GM21723 (cell line): ENCODE results near the gene ABCC3.

Source experiments
- ATAC-seq: cut with Tn5 transposase; IDR thresholded peaks from one replicate; pipeline ENCODE4 v1.9.1; 2021; ENCODE audit warnings: mild to moderate bottlenecking, moderate library complexity; ENCODE audit not compliant: unreplicated experiment

The ABCC3 gene

GRCh38 chr17:50634224-50634914 is at the start of gene ABCC3:
TSS of gene ABCC3 (plus strand) at chr17:50634881. CDS start at chr17:50634937, 56 bp downstream.
- ATAC-seq = no peak

DNA sequence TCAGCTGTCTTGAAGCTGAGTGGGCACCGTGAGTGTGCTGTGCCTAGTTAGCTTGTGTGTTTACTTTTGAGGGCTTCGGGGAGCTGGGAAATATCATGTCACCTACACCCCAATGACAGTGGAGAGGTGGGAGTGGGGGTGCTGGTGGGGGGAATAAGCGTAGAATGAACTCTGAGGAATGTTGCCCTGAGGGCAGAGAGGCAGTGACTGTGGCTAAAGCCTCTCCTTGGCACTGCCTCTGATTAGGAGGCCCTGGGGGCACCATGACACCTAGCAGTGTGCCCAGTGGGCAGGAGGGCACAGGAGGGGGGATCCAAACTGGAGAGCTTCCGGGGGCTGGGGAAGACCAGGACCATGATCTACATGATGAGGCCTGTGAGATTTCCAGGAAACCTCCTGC is 49.3 kb upstream of the ABCC3 start:
- no peak for ATAC-seq

DNA sequence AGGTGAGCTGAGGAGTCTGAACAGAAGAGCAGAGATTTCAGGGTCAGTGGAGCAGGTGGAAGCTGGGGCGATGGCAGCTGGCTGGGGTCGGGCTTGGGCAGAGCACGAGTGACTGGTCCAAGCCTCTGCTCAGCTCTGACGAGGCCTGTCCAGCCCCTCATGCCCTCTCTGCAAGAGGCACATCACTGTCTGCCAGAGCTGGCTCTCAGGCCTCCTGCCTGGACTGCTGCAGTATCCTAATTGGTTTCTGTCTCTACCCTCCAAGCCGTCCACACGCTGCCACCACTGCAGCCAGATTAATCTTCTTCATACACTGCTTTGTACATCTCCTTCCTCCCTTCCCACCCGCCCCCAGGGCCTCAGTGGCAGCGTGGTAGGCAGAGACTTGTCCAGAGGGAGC is 48.8 kb upstream of the ABCC3 start:
- no peak for ATAC-seq

DNA sequence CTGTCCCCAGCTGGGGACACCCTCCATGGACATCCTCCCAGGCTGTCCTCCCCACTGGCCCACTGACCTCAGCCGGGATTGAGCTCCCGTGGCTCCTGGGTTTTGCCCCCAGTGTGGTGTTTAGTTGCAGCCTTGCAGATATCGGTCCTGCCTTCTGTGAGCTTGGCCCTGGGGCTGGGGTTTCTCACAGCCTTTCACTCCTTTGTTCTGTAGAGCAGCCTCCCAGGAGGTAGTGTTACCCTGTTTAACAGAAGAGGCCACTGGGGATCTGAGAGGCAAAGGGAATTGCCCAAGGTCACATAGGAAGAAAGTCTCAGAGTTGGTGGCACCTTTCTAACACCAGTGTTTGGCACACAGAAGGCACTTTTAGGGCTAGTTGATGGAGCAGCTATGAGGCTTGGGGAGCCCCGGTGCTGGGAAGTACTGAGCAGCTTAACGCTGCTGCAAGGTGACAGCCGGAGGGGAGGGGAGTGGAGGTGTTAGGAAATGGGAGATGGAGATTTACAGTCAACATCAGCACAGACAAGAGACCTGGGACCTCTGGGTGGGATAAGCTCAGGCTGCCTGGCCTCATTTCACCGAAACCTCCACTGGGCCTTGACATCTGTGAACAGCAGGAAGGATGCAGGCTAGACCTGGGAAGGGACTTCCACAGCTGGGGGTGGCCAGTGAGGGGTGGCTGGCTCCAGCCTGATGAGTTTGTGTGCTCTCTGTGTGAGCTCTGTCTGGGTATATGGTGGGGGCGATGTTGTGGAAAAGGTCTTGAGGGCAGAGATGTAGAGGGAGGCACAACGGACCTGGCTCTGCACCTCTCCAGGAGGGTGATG is 48.0 kb upstream of the ABCC3 start:
- ATAC-seq = no peak

GRCh38 chr17:50587571-50587970 is 47.1 kb upstream of the ABCC3 start:
- ATAC-seq = no peak

DNA sequence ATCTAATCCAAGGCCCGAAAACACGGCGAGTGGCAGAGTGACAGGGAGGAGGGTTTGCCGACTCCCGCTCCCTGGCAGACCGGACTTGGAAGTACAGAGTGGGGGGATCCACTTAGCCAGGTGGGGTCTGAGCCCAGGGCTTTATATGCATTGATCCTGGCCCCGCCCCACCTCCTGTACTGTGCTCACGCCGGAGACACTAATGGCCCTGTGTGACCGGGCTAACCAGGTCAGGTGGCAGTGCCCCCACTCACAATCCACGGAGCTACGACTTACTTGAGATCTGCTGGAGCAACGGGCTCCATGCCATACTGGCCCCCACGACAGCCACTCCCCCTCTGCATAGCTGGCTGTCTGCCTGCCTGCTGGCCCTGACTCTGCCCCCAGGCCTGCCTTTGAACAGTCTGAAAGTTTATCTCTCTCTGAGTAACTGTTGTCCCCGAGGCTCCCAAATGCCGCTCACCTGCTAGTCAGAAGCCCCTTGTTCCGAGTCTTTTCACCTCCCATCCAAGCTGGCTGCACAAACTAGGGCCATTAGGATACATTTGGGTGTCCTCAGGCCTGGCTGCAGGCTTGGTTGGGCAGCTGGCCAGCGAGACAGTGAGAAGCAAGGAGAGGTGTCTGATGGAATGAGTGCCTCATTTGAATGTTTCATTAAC is 46.2 kb upstream of the ABCC3 start:
- no peak for ATAC-seq

GRCh38 chr17:50589095-50589705 is 45.5 kb upstream of the ABCC3 start:
- ATAC-seq = no peak

DNA sequence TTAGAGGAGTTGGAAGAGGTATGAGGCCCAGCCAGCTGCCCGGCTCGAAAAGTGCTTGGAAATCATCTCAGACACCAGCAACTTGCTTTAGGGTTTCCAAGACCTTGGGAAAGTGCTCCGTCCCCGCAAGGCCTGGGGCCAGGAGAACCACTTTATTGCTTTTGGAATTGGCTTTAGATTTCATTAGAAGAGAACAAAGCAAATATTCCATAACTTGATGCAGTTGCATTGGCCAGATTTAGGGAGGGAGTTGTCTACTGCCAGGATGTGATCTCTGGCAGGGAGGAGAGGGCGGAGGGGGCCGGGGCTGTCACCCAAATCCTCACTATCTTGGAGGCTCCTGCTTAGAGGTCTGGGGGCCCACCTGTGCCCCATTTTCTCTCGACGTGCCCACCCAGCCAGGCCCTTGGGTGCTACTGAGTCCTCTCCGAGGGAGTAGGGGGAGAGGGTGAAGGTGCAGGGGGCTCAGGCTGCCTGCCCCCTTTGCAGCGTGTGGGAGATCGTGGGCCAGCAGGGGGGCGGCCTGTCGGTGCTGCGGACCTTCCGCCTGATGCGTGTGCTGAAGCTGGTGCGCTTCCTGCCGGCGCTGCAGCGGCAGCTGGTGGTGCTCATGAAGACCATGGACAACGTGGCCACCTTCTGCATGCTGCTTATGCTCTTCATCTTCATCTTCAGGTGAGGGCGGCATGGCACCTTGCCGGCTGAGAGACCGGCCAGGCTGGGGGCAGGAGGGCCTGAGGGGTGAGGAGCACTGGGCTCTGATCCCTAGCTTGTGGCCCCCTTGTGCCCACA is 43.5 kb upstream of the ABCC3 start:
- no peak for ATAC-seq

DNA sequence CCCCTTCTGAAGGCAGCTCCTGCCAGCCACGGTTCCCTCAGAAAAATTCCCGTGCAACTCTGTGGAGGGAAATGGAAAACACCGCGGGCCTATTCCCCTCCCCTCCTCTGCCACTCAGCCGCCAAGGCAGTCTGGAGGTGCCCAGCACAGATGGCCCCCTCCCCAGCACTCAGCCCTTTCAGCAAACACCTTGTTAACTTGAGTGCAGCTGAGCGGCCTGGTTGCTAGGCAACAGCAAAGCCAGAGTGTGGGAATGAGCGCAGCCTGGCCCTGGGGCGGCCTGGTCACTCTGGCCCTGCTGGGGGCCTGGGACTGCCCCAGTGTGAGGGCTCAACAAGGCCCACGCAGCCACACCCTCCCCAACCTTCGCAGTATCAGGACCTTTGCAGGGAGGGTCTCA is 41.4 kb upstream of the ABCC3 start:
- no peak for ATAC-seq

- no peak for ATAC-seq
These were observed 40.4 kb upstream of the ABCC3 start for GRCh38 chr17:50594128-50594823.

DNA sequence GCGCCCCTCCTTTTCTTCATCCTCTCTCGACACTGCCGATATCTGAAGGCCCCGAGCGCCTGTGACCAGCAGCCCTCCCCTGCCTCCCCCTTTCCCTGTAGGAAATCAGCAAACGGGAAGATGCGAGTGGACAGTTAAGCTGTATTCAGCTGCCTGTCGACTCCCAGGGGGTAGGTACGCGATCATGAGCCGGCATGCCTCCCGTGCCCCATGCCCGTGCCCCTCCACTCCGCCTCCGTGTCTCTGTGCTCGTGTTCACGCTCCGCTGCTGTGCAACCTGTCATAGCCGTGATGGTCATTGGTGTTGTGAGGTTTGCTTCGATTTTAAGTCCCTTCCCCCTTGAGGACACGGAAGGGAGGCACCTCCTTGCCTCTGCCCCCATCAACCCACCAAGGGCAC is 39.8 kb upstream of the ABCC3 start:
- no peak for ATAC-seq

GRCh38 chr17:50596191-50597037 is 38.3 kb upstream of the ABCC3 start:
- no peak for ATAC-seq

DNA sequence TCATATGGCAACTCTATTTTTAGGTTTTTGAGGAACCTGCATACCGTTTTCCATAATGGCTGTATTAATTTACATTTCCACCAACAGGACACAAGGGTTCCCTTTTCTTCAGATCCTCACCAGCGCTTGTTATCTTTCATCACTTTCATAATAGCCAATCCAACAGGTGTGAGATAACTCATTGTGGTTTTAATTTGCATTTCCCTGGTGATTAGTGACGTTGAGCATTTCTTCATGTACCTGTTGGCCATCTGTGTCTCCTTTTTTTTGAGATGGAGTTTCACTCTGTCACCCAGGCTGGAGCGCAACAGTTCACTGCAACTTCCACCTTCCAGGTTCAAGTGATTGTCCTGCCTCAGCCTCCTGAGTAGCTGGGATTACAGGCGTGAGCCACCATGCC is 36.2 kb upstream of the ABCC3 start:
- no peak for ATAC-seq

DNA sequence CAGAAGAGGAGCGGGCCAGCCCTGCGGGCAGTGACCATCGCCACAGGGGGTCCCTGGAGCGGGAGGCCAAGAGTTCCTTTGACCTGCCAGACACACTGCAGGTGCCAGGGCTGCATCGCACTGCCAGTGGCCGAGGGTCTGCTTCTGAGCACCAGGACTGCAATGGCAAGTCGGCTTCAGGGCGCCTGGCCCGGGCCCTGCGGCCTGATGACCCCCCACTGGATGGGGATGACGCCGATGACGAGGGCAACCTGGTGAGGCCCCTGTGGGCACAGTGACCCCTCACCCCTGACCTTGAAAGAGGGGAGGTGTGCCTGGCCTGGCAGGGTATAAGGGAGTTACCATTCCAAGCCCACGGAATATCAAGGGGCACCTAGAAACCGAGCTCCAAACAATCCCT is 35.1 kb upstream of the ABCC3 start:
- ATAC-seq = no peak

GRCh38 chr17:50601823-50602375 is 32.8 kb upstream of the ABCC3 start:
- no peak for ATAC-seq

DNA sequence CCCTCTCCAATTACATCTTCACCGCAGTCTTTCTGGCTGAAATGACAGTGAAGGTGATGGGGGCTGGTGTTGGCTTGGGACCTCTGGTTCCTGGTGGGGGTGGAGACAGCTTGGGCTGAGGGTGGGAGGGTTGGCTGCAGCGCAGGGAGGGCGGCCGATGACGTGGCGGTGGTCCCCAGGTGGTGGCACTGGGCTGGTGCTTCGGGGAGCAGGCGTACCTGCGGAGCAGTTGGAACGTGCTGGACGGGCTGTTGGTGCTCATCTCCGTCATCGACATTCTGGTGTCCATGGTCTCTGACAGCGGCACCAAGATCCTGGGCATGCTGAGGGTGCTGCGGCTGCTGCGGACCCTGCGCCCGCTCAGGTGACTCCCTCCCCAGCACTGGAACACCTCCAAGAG is 31.8 kb upstream of the ABCC3 start:
- ATAC-seq = no peak

DNA sequence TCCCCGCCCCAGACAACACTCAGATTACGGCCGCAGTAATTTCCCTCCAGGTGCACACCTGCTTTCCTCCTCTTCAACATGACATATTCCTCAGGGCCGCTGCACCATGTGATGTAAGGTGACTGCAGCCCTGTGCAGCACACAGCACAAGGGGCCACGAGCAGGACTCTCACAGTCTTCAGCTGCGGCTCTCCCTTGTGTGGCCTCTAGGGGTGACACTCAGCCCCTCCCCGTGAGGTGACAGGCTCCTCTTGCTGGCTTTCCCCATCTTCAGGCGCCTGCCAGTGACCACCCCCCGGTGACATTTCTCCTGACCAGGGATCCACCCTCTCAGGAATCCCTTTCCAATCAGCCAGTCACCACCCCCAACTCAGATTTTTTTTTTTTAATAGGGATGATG is 31.3 kb upstream of the ABCC3 start:
- no peak for ATAC-seq

GRCh38 chr17:50604513-50604912 is 30.2 kb upstream of the ABCC3 start:
- ATAC-seq = no peak

- ATAC-seq = no peak
These were observed 29.3 kb upstream of the ABCC3 start for GRCh38 chr17:50605429-50605828.
